HG03095 (cell line): ENCODE results near the gene KCMF1.

Experiments
- ATAC-seq: cut with Tn5 transposase; IDR thresholded peaks from one replicate; pipeline ENCODE4 v1.9.1; 2021; ENCODE audit warnings: moderate library complexity; ENCODE audit not compliant: unreplicated experiment

Gene KCMF1

GRCh38 chr2:84956334-84957297 lies 14.3 kb upstream of the KCMF1 start:
- no peak for ATAC-seq

DNA sequence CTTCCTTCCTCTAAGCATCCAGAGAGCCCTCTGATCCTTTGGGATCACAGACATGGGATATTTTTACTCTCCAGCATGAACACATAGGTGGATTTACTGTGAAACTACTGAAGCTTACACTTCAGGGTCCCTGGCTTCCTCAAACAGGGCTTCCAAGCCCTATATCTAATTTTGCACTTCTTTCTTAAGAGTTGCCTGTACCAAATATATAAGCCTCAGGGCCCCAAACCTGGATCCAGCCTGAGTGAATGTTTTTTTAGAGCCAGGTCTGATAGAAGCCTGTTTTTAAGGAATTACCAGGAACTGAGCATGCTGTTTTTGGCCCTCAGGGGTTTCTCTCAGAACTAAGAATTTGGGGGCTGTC lies 13.2 kb upstream of the KCMF1 start:
- no peak for ATAC-seq

DNA sequence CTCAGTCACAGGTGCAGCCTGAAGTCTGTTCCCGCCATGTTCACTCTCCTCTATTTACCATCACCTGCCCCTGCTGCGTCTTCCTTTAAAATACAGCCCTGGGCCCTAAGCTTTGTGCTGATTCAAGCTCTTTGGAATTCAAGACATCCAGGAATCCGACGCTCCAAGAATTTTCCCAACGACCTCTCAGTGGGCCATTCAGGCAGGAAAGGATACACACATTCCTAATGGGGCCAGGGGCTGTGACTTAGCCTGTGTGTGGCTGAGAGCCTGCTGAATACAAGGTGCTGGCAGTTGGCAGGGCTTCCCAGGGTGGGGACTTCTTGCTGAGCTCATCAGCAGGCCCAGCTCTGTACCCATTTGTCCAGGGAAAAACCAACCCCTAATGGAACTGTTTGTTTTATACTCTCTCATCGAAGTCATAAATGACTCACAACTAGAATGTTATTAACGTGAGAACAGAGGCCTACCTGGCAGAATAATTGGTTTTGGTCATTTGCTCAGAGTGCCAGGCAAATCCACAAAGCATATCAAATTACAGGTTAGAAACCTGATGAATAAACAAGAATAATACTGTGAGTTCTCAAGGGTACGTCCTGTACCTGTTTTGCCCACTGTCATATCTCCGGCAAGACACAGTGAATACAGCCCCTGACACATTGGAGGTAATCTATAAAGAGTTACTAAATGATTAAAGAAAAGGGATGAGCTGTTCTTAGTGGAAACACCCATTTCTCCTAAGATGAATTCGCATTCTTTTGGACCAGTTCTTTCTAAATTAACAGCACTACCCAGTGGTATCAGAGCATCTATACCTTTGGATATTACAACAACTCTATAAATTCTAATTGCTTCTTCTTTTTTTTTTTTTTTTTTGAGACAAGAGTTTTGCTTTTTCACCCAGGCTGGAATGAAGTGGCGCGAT lies 12.6 kb upstream of the KCMF1 start:
- ATAC-seq: no peak

GRCh38 chr2:84959095-84959565 lies 11.8 kb upstream of the KCMF1 start:
- ATAC-seq: no peak

GRCh38 chr2:84959566-84960506 lies 11.1 kb upstream of the KCMF1 start:
- no peak for ATAC-seq

GRCh38 chr2:84962917-84963316 lies 8.0 kb upstream of the KCMF1 start:
- ATAC-seq: no peak

GRCh38 chr2:84963323-84963691 lies 7.7 kb upstream of the KCMF1 start:
- no peak for ATAC-seq

- ATAC-seq: no peak
Observed at GRCh38 chr2:84963692-84964405, 7.1 kb upstream of the KCMF1 start.

- no peak for ATAC-seq
Observed at GRCh38 chr2:84964406-84965191, 6.4 kb upstream of the KCMF1 start.

DNA sequence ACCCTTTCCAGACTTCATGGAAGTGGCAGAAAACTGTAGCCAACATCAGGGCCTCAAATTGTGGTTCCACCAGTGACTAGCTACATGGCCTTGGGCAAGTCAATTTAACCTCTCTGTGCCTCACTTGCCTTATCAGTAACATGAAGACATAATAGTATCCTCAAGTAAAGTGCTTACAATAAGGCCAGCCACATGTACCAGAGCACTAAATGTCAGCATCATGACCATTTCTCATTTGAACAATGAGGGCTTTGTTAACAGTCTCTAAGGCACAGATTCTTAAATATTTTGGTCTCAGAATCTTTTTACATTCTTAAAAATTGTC lies 5.8 kb upstream of the KCMF1 start:
- ATAC-seq: no peak

DNA sequence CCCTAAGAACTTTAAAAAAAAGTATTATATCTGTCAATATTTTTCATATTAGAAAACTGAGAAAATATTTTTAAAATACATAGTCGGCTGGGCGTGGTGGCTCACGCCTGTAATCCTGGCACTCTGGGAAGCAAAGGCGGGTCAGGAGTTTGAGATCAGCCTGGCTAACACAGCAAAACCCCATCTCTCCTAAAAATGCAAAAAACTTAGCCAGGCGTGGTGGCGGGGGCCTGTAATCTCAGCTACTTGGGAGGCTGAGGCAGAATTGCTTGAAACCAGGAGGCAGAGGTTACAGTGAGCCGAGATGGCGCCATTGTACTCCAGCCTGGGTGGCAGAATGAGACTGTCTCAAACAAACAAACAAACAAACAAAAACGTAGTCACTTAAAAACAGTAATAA lies 5.1 kb upstream of the KCMF1 start:
- ATAC-seq: no peak

DNA sequence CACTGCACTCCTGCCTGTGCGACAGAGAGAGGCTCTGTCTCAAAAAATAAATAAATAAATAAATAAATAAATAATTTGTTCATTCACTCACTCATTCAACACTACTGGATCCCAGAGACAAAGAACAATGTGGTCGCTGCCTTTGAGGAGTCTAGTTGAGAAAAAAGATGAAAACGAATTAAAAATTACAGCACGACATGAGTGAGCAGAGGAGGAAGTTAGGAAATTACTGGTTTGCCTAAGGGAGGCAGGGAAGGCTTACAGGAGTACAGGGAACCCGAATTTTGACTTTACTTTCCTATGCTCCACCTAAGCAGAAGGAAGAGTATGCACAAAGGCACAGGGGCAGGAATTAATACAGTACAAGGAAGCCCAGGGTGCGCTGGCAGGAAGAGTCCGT lies 4.2 kb upstream of the KCMF1 start:
- no peak for ATAC-seq

GRCh38 chr2:84969511-84970209 lies 1.3 kb upstream of the KCMF1 start:
- ATAC-seq: no peak

DNA sequence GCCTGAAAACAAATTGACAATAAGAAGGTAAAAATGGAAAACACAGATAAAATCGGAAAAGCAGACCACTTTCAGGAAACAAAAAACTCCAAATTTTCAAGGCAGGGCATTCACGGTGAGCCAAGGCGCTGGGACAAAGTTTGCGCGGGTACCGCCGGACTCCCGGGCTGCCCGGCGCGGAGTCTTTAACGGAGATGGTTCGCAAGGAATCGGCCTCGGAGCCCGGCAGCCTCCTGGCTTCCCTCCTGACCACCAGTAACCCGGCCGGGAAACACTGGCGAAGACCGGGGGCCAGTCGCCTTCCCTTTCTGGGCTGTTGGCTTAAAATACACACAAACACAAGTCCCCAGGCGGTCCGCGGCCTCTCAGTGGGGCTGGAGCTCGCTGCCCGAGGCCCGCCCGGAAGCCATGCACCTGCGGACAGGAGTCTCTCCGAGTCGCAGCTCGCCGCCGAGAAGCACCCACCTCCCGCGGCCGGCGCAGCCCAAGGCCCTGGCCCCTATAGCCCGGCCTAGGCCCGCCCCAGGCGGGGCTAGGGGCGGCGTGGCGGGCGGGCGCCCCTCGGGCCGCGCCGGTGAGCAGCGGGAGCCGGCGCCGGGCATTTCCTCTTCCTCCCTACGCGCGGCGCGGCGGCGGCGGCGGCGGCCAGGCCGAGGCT lies 622 bp upstream of the KCMF1 start:
- ATAC-seq: peak; percentile 29

DNA sequence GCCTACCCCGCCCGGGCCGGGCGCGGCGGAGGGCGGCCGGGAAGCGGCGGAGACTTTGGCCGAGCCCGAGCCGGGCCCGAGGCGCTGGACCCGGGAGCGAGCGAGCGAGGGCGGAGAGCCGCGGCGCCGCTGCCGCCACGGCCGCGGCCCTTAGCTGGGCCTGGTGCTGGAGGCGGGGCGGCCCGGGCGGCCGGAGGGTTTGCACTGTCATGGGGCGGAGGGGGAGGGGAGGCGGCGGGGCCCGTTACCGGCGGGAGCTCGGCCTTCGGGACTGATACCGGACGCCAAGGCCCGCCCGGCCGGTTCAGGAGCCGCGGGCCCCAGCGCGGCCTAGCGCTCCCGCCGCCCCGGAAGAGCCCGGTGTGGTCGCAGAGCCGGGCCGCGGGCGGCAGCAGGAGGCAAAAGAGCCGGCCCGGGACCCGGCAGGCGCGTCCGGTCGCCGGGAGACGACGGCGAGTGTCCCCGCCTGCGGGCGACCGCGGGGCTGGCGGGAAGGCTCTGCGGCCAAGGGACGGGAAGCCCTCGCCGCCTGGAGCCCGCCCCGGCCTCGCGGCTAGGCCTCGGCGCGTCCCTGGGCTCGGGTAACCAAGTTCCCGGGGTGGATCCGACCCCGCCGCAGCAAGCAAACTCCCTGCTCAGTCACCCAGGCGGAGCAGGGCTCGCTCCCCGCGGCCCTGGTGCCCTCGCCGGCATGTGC lies 697 bp downstream of the KCMF1 start:
- ATAC-seq: peak; percentile 40

GRCh38 chr2:84972207-84972783 lies 1.3 kb downstream of the KCMF1 start:
- no peak for ATAC-seq

DNA sequence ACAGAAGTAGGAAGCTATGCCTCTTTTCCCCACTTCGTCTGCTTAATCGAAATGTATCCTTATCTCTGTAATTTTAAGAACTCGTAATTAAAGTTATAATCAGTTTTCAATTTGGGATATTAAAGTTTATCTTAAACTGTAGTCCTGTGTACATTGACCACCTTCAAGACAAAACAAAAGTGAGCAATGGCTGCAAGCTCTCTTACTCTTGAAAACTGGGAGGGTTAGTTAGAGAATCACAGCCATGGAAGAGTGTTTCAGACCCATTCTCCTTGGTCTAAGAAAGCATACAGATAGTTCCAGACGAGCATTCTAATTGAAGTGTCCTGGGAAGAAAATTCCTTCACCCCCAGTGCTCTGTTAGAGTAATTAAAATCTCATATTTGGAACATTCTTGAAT lies 2.0 kb downstream of the KCMF1 start:
- no peak for ATAC-seq
